ENCODE measurements around the gene UNC5C. TPM values are rescaled to one million over a fixed set of nuclear protein-coding genes. Genes with fewer than 3 reads are reported as not detected.

Gene UNC5C
- polyA plus RNA-seq, 1 donor (not counting 4 experiments of a cell fraction or from before 2014, with no cell fraction given), result not detected

DNA sequence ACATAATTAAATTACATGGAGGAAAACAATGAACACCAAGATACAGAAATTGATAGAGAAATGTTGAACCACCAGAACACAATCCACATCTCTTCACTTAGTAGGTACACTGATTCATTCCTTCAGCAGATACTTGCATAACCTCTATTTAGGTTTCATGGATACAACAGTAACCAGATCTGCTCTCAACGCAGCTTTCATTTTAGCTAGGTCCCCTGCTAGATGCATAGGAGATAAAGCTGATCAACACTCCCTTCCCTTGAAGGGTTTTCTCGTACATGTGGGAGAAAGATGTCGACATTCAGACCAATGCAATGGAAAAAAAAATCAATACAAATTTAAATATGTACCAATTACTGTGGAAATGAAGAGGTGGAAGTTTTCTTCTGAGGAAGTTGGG is 37.3 kb downstream of the UNC5C start:
- FAIRE-seq, result peak; percentile 13
- TF ChIP-seq, protein P1, sequence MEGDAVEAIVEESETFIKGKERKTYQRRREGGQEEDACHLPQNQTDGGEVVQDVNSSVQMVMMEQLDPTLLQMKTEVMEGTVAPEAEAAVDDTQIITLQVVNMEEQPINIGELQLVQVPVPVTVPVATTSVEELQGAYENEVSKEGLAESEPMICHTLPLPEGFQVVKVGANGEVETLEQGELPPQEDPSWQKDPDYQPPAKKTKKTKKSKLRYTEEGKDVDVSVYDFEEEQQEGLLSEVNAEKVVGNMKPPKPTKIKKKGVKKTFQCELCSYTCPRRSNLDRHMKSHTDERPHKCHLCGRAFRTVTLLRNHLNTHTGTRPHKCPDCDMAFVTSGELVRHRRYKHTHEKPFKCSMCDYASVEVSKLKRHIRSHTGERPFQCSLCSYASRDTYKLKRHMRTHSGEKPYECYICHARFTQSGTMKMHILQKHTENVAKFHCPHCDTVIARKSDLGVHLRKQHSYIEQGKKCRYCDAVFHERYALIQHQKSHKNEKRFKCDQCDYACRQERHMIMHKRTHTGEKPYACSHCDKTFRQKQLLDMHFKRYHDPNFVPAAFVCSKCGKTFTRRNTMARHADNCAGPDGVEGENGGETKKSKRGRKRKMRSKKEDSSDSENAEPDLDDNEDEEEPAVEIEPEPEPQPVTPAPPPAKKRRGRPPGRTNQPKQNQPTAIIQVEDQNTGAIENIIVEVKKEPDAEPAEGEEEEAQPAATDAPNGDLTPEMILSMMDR (optimal IDR thresholded peaks at IDR 0.05 in 1 of 3, IDR thresholded peaks at IDR 0.05 in 1 of 3, conservative IDR thresholded peaks at IDR 0.05 in 1 of 3; ENCODE audit: extremely low read depth in 1 of 3, insufficient read depth in 2 of 3, low read length in 3 of 3), result no peak
- no peak for TF ChIP-seq EZH2 (IDR thresholded peaks at IDR 0.05; ENCODE audit: low read length)
- Histone ChIP-seq H2AFZ (ENCODE audit: control insufficient read depth, low read length) (no peak overlapping the region), H3K36me3 (ENCODE audit: control insufficient read depth in 2 of 2, extremely low read depth in 1 of 2, insufficient read depth in 2 of 2, low read length in 2 of 2) (no peaks in the 10 kb centered on the region), H3K4me2 (ENCODE audit: control insufficient read depth, extremely low read depth, insufficient read depth, low read depth, low read length) (no peak overlapping the region), H3K79me2 (ENCODE audit: control insufficient read depth, insufficient read depth, low read length) (no peaks in the 10 kb centered on the region), H4K20me1 (ENCODE audit: control insufficient read depth, extremely low read depth, insufficient read depth, low read length) (no peaks in the 10 kb centered on the region), H3K27me3 (ENCODE audit: control insufficient read depth, extremely low read depth, insufficient read depth, low read length) (no peaks in the 10 kb centered on the region), H3K9me3 (ENCODE audit: control insufficient read depth, low read depth, low read length) (no peaks in the 10 kb centered on the region), H3K4me3 (ENCODE audit: control insufficient read depth in 2 of 3, extremely low read depth in 1 of 3, insufficient read depth in 2 of 3, low read depth in 1 of 3, low read length in 3 of 3) (no peak overlapping the region), H3K27ac (ENCODE audit: control insufficient read depth, insufficient read depth, low read length) (no peak overlapping the region), H3K9me1 (ENCODE audit: control insufficient read depth, extremely low read depth, insufficient read depth, low read length) (no peaks in the 10 kb centered on the region), H3K9ac (ENCODE audit: control insufficient read depth, extremely low read depth, insufficient read depth, low read length) (no peak overlapping the region), H3K4me1 (ENCODE audit: control insufficient read depth, extremely low read depth, insufficient read depth, low read length) (peaks cover 13% of the 10 kb centered on the region)
- dilution Hi-C loops (cut with MboI; ENCODE audit: extremely low pct_ligation_motif_present, low sequenced_read_pairs), result no loop called here
- DNase-seq (ENCODE audit: low read depth, low spot score), result no peak

DNA sequence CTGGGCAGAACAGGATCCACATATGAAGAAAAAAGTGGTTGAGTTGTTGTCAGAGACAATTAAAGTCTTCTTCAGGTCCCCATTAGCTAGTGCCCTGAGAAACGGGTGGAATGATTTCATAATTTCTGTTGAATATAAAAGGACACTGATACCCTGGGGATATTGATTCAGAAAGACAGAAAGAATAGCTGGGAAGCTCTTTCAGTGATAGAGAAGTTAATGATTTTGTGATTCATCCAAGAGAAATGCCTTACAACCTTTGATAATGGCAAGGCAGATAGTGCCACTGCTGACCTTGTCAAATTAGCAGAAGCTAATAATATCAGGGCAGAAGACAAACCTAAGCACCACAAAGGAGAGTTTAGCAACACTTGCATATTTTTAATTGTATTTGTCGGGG is 37.9 kb downstream of the UNC5C start:
- Histone ChIP-seq H3K36me3 (ENCODE audit: control insufficient read depth in 2 of 2, extremely low read depth in 1 of 2, insufficient read depth in 2 of 2, low read length in 2 of 2) (no peaks in the 10 kb centered on the region), H3K9me1 (ENCODE audit: control insufficient read depth, extremely low read depth, insufficient read depth, low read length) (no peaks in the 10 kb centered on the region), H3K9ac (ENCODE audit: control insufficient read depth, extremely low read depth, insufficient read depth, low read length) (no peak overlapping the region), H2AFZ (ENCODE audit: control insufficient read depth, low read length) (no peak overlapping the region), H3K27ac (ENCODE audit: control insufficient read depth, insufficient read depth, low read length) (no peak overlapping the region), H3K4me1 (ENCODE audit: control insufficient read depth, extremely low read depth, insufficient read depth, low read length) (peaks cover 16% of the 10 kb centered on the region), H3K79me2 (ENCODE audit: control insufficient read depth, insufficient read depth, low read length) (no peaks in the 10 kb centered on the region), H3K27me3 (ENCODE audit: control insufficient read depth, extremely low read depth, insufficient read depth, low read length) (no peaks in the 10 kb centered on the region), H3K4me2 (ENCODE audit: control insufficient read depth, extremely low read depth, insufficient read depth, low read depth, low read length) (peak overlapping the region; percentile 48), H4K20me1 (ENCODE audit: control insufficient read depth, extremely low read depth, insufficient read depth, low read length) (no peaks in the 10 kb centered on the region), H3K9me3 (ENCODE audit: control insufficient read depth, low read depth, low read length) (no peaks in the 10 kb centered on the region), H3K4me3 (ENCODE audit: control insufficient read depth in 2 of 3, extremely low read depth in 1 of 3, insufficient read depth in 2 of 3, low read depth in 1 of 3, low read length in 3 of 3) (no peak overlapping the region)
- TF ChIP-seq, protein P1 (optimal IDR thresholded peaks at IDR 0.05 in 1 of 3, IDR thresholded peaks at IDR 0.05 in 1 of 3, conservative IDR thresholded peaks at IDR 0.05 in 1 of 3; ENCODE audit: extremely low read depth in 1 of 3, insufficient read depth in 2 of 3, low read length in 3 of 3), result no peak
- no peak for TF ChIP-seq EZH2 (IDR thresholded peaks at IDR 0.05; ENCODE audit: low read length)
- FAIRE-seq, result peak; percentile 23
- DNase-seq (ENCODE audit: low read depth, low spot score), result no peak
- dilution Hi-C loops (cut with MboI; ENCODE audit: extremely low pct_ligation_motif_present, low sequenced_read_pairs), result no loop called here

Data from keratinocyte (primary cell).